NT2/D1 (cell line): ENCODE data around the gene RFTN1.

Source experiments
- DNase-seq: peaks from one replicate; pipeline ENCODE4 v3.0.0-alpha.2; 2011; ENCODE audit warnings: low read depth, low spot score
- H3K27me3 ChIP-seq: 2 replicates; pipeline ENCODE4 v1.6.0; 2011; ENCODE audit warnings: mild to moderate bottlenecking; ENCODE audit not compliant: insufficient read length, insufficient read depth
- H3K36me3 ChIP-seq: 2 replicates; pipeline ENCODE4 v1.6.1; 2011; ENCODE audit warnings: mild to moderate bottlenecking, low read length, mixed read lengths; ENCODE audit not compliant: insufficient read depth, insufficient read length
- H3K4me1 ChIP-seq: 2 replicates; pipeline ENCODE4 v1.5.1; 2011; ENCODE audit not compliant: insufficient read depth, insufficient read length
- H3K4me3 ChIP-seq: 2 replicates; pipeline ENCODE4 v1.5.1; 2011; ENCODE audit warnings: low read depth; ENCODE audit not compliant: insufficient read length
- H3K9ac ChIP-seq: 2 replicates; pipeline ENCODE4 v1.6.0; 2011; ENCODE audit warnings: low read depth; ENCODE audit not compliant: insufficient read length
- H3K9me3 ChIP-seq: 2 replicates; pipeline ENCODE4 v1.5.1; 2011; ENCODE audit warnings: mild to moderate bottlenecking, low read length; ENCODE audit not compliant: insufficient read depth
- SUZ12 ChIP-seq: IDR thresholded peaks from 2 replicates; pipeline ENCODE4 v1.6.1; 2011; ENCODE audit not compliant: insufficient read length, insufficient read depth; ENCODE audit errors: extremely low read depth
- YY1 ChIP-seq: IDR thresholded peaks from 2 replicates; pipeline ENCODE4 v1.6.1; 2011; ENCODE audit not compliant: insufficient read length, insufficient read depth
- ZNF274 ChIP-seq: IDR thresholded peaks from 2 replicates; pipeline ENCODE4 v1.6.1; 2011; ENCODE audit warnings: mild to moderate bottlenecking, low read depth, low read length

RFTN1 gene

DNA sequence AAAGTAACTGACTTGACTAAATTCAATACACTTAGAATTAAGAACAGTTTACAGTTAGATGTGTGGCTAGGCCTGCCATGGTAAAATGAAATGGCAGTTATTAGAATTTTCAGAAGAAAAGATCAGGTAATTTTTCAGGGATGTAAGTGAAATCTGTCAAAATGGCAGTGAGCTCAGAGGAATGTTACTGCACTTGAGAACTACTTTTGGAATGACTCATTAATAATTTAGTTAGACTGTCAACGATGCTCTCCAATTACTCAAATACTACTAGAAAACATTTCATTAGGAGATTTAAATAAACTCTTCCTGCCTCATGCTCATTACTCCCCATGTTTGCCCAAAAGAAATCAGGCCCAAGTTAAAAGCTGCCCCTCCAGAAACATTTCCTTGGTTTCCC lies 84.4 kb downstream of the RFTN1 start:
- DNase-seq = no peak
- H3K36me3 ChIP-seq = no peaks in the 10 kb centered on the region
- H3K4me3 ChIP-seq = no peak overlapping the region
- H3K27me3 ChIP-seq = no peaks in the 10 kb centered on the region
- TF ChIP-seq YY1 (no peak), ZNF274 (no peak), SUZ12 (no peak)
- no peaks in the 10 kb centered on the region for H3K9me3 ChIP-seq
- H3K4me1 ChIP-seq = peaks cover 5% of the 10 kb centered on the region
- no peak overlapping the region for H3K9ac ChIP-seq

DNA sequence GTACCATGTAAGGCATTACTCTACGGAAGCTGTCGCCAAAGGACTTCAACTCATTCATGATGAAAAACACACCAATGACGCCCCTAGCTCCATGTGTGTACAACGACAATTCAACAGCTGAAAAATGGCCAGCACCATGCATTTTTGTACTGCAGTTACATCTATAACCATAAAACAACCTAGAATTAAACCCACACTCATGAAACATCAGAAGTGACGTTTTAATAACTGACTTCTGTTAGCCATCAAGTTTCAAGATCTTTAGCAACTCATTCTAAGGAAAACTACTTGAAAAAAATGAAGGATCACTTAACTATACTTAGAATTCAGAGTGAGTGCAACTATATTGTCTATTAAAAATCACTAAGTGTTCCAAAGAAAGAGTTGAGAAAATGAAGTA lies 84.9 kb downstream of the RFTN1 start:
- H3K36me3 ChIP-seq = no peaks in the 10 kb centered on the region
- H3K27me3 ChIP-seq = no peaks in the 10 kb centered on the region
- no peak for DNase-seq
- no peak overlapping the region for H3K9ac ChIP-seq
- no peak overlapping the region for H3K4me3 ChIP-seq
- TF ChIP-seq YY1 (no peak), ZNF274 (no peak), SUZ12 (no peak)
- no peaks in the 10 kb centered on the region for H3K9me3 ChIP-seq
- H3K4me1 ChIP-seq = peaks cover under 1% of the 10 kb centered on the region

GRCh38 chr3:16427103-16427965 lies 86.2 kb downstream of the RFTN1 start:
- Histone ChIP-seq H3K4me1 (no peaks in the 10 kb centered on the region), H3K9me3 (no peaks in the 10 kb centered on the region), H3K36me3 (no peaks in the 10 kb centered on the region), H3K27me3 (no peaks in the 10 kb centered on the region), H3K9ac (no peak overlapping the region), H3K4me3 (no peak overlapping the region)
- DNase-seq = no peak
- TF ChIP-seq ZNF274 (no peak), SUZ12 (no peak), YY1 (no peak)

GRCh38 chr3:16426665-16427064 lies 86.8 kb downstream of the RFTN1 start:
- no peak for TF ChIP-seq SUZ12
- TF ChIP-seq YY1 = no peak
- no peak overlapping the region for H3K9ac ChIP-seq
- H3K9me3 ChIP-seq = no peaks in the 10 kb centered on the region
- no peaks in the 10 kb centered on the region for H3K4me1 ChIP-seq
- H3K4me3 ChIP-seq = no peak overlapping the region
- no peaks in the 10 kb centered on the region for H3K36me3 ChIP-seq
- no peak for DNase-seq
- H3K27me3 ChIP-seq = no peaks in the 10 kb centered on the region

GRCh38 chr3:16426029-16426400 lies 87.5 kb downstream of the RFTN1 start:
- no peak for TF ChIP-seq SUZ12
- no peak for TF ChIP-seq ZNF274
- no peak for TF ChIP-seq YY1
- no peak for DNase-seq
- Histone ChIP-seq H3K9me3 (no peaks in the 10 kb centered on the region), H3K4me1 (no peaks in the 10 kb centered on the region), H3K27me3 (no peaks in the 10 kb centered on the region), H3K4me3 (no peak overlapping the region), H3K9ac (no peak overlapping the region), H3K36me3 (no peaks in the 10 kb centered on the region)

DNA sequence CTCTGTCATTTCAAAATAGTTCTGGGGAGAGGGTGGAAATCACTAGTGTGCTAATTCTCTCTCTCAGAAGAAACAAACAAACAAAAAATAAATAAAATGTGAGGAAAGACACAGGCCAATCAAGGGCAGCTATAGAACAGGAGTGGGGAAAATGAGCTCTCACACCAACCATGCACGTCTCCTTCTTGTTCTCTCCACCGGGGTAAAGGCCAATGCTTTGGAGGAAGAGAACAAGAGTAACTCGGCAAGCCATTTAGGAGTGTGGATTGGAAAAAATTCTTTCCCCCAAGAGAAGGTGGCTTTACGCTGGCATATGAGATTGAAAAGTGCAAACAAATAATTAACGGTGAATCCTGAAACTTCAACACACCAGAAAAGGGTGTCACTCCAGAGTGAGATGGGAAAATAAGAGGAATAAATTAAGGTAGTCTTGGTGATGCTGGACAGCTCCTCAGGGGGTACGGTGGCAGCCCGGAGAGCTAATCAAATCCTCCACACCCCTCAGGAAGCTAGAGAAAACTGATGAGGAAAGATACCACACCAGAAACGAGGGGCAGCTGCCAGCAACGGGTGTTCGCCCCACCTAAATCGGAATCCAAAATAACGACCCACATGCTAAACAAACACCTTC lies 88.0 kb downstream of the RFTN1 start:
- TF ChIP-seq ZNF274 = no peak
- no peak overlapping the region for H3K9ac ChIP-seq
- no peaks in the 10 kb centered on the region for H3K9me3 ChIP-seq
- no peak overlapping the region for H3K4me3 ChIP-seq
- H3K27me3 ChIP-seq = no peaks in the 10 kb centered on the region
- no peaks in the 10 kb centered on the region for H3K4me1 ChIP-seq
- DNase-seq = no peak
- H3K36me3 ChIP-seq = no peaks in the 10 kb centered on the region

DNA sequence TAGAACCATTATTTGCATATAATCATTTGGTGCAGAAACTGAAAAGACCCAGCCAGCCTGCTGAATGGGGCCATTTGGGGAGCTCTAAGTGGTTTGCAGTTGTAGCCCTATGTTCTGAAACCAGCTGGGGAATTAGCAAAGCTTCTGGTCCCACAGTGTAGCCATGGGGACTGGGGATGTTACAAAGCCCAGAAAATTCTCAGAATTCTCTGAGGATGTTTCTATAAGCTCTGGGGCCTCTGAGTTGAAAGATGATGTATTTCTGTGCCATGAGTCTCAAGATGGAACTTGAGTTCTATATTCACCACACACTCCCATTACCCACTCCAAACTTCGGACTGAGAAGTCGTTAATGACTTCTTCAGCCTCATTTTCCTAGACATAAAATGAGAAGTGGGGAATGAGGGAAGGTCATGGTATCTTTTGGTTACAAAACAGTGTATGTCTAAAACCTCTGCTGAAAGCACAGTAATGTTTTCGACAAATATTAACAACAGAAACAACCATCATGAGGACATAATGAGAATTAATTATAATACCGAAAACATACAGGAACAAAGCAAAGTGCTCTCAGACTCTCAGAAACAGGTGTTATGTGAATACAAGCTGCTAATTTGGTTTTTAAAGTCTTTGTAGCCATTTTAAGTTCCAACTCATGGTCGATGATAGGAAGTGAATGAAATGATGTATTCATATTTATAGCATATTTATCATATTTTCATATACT lies 89.4 kb downstream of the RFTN1 start:
- DNase-seq = no peak
- H3K4me3 ChIP-seq = no peak overlapping the region
- TF ChIP-seq YY1 (no peak), SUZ12 (no peak), ZNF274 (no peak)
- no peaks in the 10 kb centered on the region for H3K27me3 ChIP-seq
- H3K9me3 ChIP-seq = no peaks in the 10 kb centered on the region
- H3K36me3 ChIP-seq = no peaks in the 10 kb centered on the region
- peaks cover 3% of the 10 kb centered on the region for H3K4me1 ChIP-seq
- no peak overlapping the region for H3K9ac ChIP-seq
